Activated T-cell treated with anti-CD3 and anti-CD28 coated beads for 48 hours (primary cell): ENCODE measurements around the gene UBA1.
A peak's percentile ranks its signal among the peaks of the same experiment; 100 is the strongest.

Experiments
- DNase-seq: peaks from one replicate; pipeline ENCODE4 v3.0.0-alpha.2; 2020; ENCODE audit warnings: low read depth

The UBA1 gene

DNA sequence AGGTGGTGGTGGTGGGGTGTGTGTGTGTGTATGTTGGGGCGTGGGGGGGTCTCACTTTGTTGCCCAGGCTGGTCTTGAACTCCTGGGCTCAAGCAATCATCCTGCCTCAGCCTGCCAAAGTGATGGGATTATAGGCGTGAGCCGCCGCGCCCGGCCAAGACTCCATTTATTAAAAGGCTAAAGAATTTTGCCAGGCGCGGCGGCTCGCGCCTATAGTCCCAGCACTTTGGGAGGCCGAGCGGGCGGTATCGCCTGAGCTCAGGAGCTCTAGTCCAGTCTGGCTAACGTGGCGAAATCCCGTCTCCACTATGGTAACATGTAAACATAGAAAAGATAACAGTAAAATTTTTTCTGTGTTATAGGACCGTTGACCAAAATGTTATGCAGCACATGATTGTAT lies 3.7 kb upstream of the UBA1 start:
- no peak for DNase-seq

DNA sequence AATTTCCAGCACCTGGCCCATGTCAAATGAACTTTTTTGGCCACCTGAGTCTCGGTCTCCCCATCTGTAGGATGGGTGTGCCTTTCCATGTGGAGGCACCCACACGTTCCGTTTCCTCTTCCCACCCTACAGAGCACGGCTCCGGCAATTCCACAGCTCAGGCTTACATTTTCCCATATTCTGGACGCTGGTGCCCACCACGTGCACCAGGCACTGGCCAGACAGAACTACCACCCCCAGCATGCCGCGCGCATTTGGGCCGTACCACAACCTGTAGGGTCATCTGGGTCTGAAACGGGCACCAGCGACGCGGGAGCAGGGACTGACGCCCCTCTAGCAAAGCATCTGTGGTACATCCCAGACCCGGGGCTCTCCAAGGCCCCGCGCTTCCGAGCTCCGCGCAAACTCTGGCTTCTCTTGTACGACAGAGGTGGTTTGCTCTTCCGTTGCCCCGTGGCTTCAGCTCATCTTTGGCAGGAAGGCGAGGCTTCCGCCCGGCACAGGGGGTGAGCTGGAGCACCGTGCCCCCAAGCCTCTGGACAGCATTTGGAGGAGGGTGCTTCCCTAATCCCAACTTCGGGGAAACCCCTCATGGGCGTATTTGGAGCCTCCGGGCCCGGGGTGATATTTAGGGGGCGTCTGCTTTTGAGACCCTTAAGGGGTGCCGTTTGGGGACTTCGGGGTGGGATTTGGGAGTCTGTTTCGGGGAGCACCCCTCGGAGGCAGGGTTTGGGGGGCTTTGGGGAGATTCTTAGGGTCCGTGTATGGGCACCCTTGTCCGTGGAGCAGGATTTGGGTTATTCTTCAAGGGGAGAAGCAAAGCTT lies 3.0 kb upstream of the UBA1 start:
- DNase-seq = peak; percentile 75

DNA sequence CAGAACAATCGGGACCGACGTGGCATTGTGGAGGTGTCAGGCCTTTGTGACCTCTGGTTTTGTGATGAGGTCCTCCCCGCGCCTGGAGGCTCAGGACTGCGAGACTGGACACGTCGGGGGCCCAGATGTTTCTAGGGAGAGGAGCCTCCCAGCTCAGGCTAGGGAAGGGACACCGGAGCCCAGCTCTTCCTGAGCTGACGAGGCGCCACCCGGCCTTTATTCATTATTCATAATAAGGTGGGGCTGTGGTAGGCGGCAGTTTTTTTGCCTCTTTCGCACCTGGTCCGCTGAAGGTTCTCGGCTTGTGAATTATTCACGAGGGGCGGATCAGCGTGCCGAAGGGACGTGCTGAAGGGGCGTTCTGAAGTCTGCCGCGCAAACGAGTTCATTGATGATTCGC lies 2.3 kb upstream of the UBA1 start:
- peak; percentile 35 for DNase-seq

DNA sequence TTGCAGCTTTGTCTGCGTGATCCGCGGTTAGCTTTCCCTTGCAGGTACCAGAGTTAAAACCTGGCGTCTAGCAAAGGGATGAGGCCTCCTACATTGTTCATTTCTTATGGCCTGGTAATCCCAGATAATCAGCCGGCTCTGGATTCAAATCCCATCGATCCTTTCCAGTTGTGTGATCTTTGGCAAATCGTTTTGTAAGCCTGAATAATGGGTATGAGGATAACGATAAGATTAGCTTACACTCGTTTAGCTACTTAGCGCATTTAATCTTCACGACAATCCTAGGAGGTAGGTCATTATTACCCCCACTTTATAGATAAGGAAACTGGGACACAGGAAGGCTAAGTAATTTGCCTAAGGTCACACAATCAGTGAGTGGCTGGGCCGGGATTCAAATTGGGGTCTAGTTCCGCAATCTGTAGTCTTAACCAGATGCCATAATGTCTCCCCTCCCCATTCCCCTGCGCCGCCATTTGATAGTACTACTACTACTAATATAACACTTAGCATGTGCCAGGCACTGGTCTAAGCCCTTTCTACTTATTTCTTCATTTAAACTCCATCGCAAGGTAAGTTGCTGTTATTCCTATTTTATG lies 1.7 kb upstream of the UBA1 start:
- DNase-seq = no peak

DNA sequence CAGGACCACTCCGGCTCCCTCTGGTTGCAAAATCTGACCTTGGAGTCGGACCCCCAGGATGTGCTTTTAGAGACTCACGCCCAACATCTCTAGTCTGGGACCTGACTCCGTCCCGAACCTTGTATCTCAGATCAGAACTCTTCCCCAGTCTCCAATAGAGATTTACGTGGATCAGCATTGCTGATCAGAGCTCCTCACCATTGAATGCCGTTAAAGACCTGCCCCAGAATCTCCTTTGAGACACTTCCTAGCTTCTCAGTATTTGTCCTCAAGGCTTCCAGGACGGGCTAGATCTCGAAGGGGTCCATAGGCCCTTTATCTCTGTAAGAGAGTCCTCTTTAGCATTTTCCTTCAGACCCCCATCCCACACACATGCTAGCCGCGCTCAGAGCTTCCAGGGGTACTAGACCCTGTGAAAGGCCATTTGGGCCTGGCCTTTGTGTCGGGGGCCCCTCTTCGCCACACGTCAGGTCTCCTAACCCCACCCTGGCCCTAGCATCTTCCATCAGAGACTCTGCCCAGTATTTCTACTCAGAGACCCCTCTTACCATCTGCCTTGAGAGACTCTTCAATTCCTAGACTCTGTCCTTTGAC lies 662 bp downstream of the UBA1 start:
- DNase-seq = no peak

DNA sequence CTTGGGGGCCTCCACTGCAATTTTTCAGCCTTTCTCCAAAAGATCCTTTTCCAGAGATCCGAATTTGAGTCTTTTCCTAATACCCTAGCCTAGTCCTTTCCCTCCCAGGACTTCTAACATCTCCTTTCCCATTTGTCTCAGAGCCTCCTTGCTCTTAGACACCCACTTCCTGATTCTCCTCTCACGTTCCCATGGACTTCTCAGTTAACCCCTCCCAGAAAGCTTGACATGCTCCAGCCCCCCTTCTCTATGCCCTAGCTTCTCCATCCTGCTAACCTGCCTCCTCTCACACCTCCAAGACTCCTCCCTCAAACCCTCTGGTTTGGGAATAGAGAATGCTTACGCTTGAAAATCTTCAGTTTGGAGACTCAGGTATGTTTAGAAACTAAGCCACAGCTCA lies 2.5 kb downstream of the UBA1 start:
- DNase-seq = no peak

DNA sequence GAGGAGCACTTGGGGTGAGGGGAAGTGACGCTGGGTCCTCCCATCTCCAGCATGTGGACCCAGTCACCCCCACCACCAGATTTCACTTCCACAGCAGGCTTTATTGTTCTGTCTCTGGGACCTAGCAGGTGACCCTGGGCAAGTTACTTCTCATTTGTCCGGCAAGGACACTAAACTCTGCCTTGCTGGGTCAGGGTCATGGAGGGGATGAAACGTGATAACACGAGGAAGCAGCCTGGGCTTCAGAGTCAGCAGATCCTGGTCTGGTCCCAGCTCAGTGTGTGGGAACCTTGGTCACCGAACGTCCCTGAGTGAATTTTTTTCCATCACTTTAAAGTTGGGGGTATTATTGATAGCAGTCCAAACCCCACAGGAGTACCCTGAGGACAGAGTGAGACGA lies 3.9 kb downstream of the UBA1 start:
- DNase-seq = no peak

DNA sequence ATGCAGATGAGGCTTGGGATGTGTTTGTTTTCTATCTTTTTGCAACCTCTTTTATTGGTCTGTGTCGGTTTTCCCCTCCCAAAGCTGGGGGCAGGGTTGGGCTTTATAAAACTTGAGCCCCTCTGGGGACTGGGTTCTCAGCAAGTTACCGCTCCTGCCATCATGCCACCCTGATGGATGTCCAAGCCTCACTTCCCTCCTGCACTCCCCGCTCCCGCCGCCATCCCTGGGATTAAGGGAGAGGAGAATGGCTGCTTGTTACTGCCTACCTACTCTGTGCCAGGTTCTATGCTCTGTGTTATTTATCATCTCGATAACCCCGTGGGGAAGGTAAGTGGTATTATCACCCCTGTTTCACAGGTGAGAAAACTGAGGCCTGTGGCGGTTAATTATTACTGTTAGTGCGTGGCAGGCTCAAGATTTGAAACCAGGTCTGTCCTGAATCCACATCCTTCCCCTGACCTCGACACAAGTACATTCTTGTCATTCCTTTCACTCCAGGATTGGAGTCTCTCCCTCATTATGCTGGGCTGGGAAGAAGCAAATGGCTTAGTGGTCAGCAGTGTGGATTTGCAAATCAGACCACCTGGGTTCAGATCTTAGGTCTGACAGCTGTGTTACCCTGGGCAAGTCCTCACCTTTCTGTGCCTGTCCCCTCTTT lies 4.5 kb downstream of the UBA1 start:
- DNase-seq = no peak

DNA sequence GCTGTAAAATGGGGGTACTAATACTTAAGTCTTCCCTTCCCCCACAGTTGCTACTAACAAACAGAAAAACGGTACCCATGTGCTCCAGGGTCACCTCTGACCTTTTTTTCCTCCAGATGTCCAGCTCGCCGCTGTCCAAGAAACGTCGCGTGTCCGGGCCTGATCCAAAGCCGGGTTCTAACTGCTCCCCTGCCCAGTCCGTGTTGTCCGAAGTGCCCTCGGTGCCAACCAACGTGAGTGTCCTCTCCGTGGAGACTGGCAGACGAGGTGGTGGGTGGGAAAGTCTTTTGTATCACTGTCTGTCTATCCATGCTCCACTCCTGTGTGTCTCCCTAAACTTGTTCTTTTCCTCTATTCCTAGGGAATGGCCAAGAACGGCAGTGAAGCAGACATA lies 5.1 kb downstream of the UBA1 start:
- no peak for DNase-seq

DNA sequence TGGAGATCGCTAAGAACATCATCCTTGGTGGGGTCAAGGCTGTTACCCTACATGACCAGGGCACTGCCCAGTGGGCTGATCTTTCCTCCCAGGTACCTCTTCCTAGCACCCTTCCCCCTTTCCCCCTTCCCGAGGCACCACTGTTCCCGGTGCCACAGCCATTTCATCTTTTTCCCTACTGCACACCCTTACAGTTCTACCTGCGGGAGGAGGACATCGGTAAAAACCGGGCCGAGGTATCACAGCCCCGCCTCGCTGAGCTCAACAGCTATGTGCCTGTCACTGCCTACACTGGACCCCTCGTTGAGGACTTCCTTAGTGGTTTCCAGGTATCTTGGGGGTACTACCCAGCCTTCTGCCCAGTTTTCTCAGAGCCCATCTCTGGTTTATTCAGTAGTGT lies 5.7 kb downstream of the UBA1 start:
- DNase-seq = no peak

DNA sequence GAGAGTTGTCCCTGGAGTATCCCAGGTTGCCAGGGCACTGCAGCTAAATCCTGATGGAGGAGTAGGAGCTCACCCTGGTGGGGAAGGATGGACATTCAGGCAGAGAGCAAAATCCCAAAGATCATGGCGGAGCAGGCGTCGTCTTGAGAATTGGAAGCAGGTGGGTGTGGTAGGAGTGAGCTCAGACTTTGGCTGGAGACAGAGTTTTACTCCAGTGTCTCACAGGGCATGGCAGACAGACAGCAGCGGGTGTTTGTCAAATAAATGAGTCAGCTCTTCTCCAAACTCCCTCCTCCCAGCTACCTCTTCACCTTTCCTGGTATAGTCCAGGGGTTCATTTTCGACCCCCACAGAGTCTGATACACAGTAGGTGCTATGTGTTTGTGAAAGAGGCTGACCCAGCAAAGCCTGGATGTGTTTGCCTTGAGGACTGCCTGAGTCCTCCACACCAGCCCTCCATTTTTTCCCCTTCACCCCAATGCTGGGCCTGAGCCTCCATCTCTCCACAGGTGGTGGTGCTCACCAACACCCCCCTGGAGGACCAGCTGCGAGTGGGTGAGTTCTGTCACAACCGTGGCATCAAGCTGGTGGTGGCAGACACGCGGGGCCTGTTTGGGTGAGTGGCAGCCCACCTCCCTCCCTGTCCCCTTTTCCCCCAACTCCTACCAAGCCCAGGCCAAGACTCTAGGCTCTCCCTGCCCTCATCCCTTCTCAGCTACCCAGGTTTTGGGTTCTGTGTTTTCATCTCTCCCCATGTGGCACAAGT lies 6.9 kb downstream of the UBA1 start:
- DNase-seq = no peak

DNA sequence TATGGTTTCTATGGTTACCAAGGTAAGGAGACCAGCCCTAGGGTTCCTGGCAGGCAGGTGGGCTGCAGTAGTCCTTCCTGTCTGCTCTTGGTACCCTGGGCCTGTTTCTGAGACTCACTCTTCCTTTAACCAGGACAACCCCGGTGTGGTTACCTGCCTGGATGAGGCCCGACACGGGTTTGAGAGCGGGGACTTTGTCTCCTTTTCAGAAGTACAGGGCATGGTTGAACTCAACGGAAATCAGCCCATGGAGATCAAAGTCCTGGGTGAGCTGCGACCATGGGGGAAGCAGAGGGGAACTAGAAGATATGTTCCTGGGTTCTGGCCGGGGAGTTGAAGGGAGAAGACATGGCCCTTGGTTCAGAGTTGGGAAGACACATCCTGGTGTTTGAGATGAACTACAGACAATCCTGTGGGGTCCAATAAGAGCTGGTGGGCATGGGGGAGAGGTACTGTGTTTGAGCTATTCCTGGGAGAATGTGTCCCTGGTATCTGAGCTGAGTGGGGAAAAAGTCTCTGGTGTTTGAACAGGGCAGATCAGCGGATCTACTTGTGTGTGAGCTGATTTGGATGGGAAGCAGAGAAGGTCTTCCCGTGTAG lies 7.8 kb downstream of the UBA1 start:
- DNase-seq = no peak

DNA sequence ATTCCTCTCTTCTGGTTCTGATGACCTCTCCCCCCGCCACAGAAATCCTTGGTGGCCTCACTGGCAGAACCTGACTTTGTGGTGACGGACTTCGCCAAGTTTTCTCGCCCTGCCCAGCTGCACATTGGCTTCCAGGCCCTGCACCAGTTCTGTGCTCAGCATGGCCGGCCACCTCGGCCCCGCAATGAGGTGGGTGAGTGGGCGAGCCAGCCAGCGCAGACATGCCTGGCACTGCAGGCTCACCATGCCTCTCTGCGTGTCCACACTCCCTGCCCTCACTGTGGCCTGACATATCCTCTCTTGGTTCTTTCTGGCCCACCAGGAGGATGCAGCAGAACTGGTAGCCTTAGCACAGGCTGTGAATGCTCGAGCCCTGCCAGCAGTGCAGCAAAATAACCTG lies 8.7 kb downstream of the UBA1 start:
- no peak for DNase-seq

DNA sequence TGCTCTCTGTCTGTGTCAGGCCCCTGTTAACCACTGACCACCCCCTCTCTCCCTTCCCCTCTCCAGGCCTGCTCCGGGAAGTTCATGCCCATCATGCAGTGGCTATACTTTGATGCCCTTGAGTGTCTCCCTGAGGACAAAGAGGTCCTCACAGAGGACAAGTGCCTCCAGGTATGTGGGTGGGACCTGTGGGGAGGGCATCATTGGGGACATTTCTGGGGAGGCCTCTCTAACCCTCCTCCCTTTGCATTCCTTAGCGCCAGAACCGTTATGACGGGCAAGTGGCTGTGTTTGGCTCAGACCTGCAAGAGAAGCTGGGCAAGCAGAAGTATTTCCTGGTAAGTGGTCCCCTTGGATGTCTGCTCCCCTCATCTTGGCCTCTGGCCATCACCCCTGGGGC lies 9.2 kb downstream of the UBA1 start:
- no peak for DNase-seq

DNA sequence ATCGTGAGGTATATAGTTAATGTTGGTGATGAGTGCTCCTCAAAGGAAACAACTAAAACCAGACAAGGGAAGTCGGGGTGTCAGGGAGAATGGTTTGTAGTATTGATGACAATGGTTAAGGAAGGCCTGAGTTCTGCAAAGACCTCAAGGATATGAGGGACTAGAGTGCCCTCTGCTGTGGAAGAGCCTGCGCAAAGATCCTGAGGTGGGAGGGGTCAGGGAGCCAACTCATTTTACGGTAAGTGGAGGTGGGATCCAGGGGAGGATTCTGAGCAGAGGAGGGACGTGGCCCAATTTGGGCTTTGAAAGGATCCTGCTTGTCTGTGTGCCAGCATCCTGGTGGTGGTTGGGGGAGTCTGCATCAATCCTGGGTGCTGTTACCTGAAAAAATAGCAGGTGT lies 11.3 kb downstream of the UBA1 start:
- DNase-seq = no peak

DNA sequence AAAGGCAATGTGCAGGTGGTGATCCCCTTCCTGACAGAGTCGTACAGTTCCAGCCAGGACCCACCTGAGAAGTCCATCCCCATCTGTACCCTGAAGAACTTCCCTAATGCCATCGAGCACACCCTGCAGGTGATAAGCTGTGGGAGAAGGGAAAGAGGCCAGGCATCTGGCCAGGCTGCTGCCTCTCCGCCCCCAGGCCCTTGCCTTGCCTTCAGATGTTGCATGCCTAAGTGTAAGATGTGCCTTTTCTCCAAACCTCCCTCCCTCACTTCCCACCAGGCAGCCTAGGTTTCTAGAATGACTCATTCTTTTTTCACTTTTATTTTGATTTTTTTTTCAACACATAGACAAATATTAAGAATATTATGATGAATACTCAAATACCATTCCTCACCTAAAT lies 12.7 kb downstream of the UBA1 start:
- DNase-seq = no peak

DNA sequence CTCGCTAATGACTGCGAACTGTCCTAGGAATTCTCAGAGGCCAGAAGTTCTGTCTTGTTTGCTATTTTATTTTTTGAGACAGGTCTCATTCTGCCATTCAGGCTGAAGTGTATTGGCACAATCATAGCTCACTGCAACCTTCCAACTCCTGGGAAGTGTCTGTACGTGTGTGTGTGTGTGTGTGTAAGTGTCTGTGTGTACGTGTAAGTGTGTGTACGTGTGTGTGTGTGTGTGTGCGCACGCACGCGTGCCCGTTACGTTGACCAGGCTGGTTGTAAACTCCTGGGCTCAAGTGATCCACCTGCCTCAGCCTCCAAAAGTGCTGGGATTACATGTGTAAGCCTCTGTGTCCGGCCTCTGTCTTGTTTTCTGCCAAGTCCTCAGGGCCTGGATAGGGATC lies 14.5 kb downstream of the UBA1 start:
- DNase-seq = no peak

DNA sequence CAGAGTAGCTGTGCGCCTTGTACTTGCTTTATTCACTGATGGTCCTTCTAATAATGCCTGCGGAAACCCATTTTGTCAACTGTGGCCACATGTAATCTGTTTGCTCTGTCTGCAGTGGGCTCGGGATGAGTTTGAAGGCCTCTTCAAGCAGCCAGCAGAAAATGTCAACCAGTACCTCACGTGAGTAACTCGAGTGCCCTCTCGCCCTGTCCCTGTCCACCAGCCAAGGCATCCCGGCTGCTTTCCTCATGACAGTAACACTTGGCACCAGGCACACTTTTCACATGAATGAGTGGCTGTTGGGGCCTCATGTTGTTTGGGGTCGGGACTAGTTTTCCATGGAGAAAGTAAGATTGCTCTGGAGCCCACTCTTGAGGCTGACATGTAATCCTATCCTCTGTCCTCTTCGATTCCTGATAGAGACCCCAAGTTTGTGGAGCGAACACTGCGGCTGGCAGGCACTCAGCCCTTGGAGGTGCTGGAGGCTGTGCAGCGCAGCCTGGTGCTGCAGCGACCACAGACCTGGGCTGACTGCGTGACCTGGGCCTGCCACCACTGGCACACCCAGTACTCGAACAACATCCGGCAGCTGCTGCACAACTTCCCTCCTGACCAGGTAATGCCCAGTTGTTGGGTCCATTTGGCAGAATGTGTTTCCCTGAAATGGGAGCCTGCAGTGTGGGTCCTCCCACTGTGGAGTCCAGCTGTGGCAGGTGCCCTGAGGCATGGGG lies 16.0 kb downstream of the UBA1 start:
- no peak for DNase-seq

DNA sequence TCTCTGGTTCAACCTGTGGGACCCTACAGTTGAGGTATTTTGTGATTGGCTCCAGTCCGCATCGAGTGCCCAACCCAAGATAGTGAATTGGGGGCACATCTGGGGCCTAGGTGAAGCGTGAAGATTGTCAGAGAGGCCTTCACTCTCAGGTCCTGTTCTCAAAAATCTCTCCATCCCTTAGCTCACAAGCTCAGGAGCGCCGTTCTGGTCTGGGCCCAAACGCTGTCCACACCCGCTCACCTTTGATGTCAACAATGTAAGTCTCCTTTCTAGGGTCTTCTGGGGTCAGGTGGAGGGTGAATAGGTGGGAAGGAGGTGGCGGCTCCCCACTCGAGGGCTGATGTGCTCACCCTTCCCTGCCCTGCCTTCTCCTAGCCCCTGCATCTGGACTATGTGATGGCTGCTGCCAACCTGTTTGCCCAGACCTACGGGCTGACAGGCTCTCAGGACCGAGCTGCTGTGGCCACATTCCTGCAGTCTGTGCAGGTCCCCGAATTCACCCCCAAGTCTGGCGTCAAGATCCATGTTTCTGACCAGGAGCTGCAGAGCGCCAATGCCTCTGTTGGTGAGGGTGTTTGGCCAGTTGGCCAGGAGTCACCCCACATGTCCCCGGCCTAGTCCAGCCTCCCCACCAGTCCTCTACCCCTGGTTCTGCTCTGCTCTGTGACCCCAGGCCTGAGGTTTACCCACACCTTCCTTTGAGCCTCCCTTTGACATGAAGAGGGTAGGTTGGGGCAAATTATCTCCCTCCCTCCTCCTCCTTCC lies 17.2 kb downstream of the UBA1 start:
- DNase-seq = no peak
